HCT116 (cell line): ENCODE data around the gene RAB8B. TPM values are rescaled to one million over a fixed set of nuclear protein-coding genes. Genes with fewer than 3 reads are reported as not detected.

Experiments used
- ATAC-seq: fragments of 200-7000 bp; cut with Tn5 transposase; 2 replicates; pipeline ENCODE4 v1.9.1; 2020; ENCODE audit warnings: mild to moderate bottlenecking, moderate library complexity
- BruUV-seq: library from RNA; stranded (reverse); fragments of 400-500 nt; replicated peaks from 2 replicates; lab custom pipeline; 2021; lab: Mats Ljungman, UMichigan
- CTCF ChIA-PET: fragments of 300-600 bp; sonication (Branson Sonifier 250); formaldehyde crosslinking; loops from one replicate; lab custom pipeline; 2021; ENCODE audit warnings: antibody characterized with exemption; lab: Charles Lee
- POLR2A ChIA-PET: fragments of 300-600, 350-600 bp; sonication (Branson Sonifier 250); formaldehyde crosslinking; loops from one replicate; lab custom pipeline; 2021; ENCODE audit warnings: antibody characterized with exemption; lab: Charles Lee
- RAD21 ChIA-PET, 2 experiments: fragments of 300-600 bp; sonication (Branson Sonifier 250); formaldehyde crosslinking; loops; one replicate each; lab custom pipeline; 2023; ENCODE audit warnings: low total read pairs in 2 of 2; ENCODE audit not compliant: uncharacterized antibody in 2 of 2, unreplicated experiment in 2 of 2, low non-redundant PET in 1 of 2; lab: Charles Lee
- DNase-seq: peaks from one replicate; pipeline ENCODE4 v3.0.0-alpha.2; 2010; ENCODE audit warnings: low read depth, low spot score
- H2AFZ ChIP-seq: fragments of 200-600 bp; shearing (Covaris generic), sonication (generic); 2 replicates; pipeline ENCODE4 v1.6.1; 2017; ENCODE audit warnings: low read depth, mixed run types, mixed read lengths, antibody characterized with exemption, low read length; ENCODE audit not compliant: poor library complexity, severe bottlenecking
- H3K27ac ChIP-seq: 2 replicates; pipeline ENCODE4 v1.5.1; 2012; ENCODE audit warnings: low read depth, low read length
- H3K27me3 ChIP-seq: fragments of 200-600 bp; sonication (generic); 2 replicates; pipeline ENCODE4 v1.6.1; 2016; ENCODE audit warnings: mixed run types, low read length, mixed read lengths; ENCODE audit not compliant: insufficient read depth
- H3K36me3 ChIP-seq, 2 experiments: fragments of 200-500 bp in 1 of 2; fragments of 200-600 bp in 1 of 2; sonication (Bioruptor generic) in 1 of 2; sonication (generic) in 1 of 2; 2 replicates each; pipeline versions ENCODE4 v1.5.1 to v1.6.1; 2014 to 2016; ENCODE audit warnings: low read length in 2 of 2, inconsistent platforms in 1 of 2, mixed read lengths in 1 of 2, mixed run types in 1 of 2; ENCODE audit not compliant: insufficient read depth in 2 of 2, control insufficient read depth in 1 of 2
- H3K4me1 ChIP-seq, 2 experiments: fragments of 200-600 bp in 1 of 2; sonication (generic) in 1 of 2; 2 replicates each; pipeline versions ENCODE4 v1.5.1 to v1.6.1; 2012 to 2017; ENCODE audit warnings: low read length in 2 of 2, inconsistent platforms in 1 of 2, mild to moderate bottlenecking in 1 of 2, mixed read lengths in 1 of 2, mixed run types in 1 of 2, moderate library complexity in 1 of 2; ENCODE audit not compliant: insufficient read depth in 2 of 2, control insufficient read depth in 1 of 2
- H3K4me2 ChIP-seq: fragments of 200-600 bp; sonication (generic); 2 replicates; pipeline ENCODE4 v1.6.1; 2017; ENCODE audit warnings: mixed run types, low read length, mixed read lengths
- H3K4me3 ChIP-seq, 2 experiments: fragments of 200-600 bp in 1 of 2; sonication (generic) in 1 of 2; replicated peaks in 1 of 2; 2 replicates each; pipeline ENCODE4 v1.5.1; 2011 to 2016; ENCODE audit warnings: low read length in 2 of 2, control low read depth in 1 of 2, low read depth in 1 of 2, mild to moderate bottlenecking in 1 of 2, mixed read lengths in 1 of 2, mixed run types in 1 of 2
- H3K79me2 ChIP-seq: fragments of 200-600 bp; sonication (generic); 2 replicates; pipeline ENCODE4 v1.6.1; 2017; ENCODE audit warnings: mild to moderate bottlenecking, mixed run types, low read length, moderate library complexity, mixed read lengths; ENCODE audit not compliant: insufficient read depth
- H3K9ac ChIP-seq: fragments of 200-600 bp; sonication (generic); 2 replicates; pipeline ENCODE4 v1.6.1; 2016; ENCODE audit warnings: low read length, mixed read lengths
- H3K9me2 ChIP-seq: fragments of 200-600 bp; sonication (generic), shearing (Covaris generic); 2 replicates; pipeline ENCODE4 v1.6.1; 2017; ENCODE audit warnings: mixed run types, mild to moderate bottlenecking, moderate library complexity; ENCODE audit not compliant: insufficient read depth
- H3K9me3 ChIP-seq, 2 experiments: fragments of 200-500 bp in 1 of 2; fragments of 200-600 bp in 1 of 2; sonication (Bioruptor generic) in 1 of 2; sonication (generic) in 1 of 2; 2 replicates each; pipeline ENCODE4 v1.6.1; 2014 to 2017; ENCODE audit warnings: low read length in 2 of 2, mixed read lengths in 2 of 2, inconsistent platforms in 1 of 2, low read depth in 1 of 2, mild to moderate bottlenecking in 1 of 2, mixed run types in 1 of 2, moderate library complexity in 1 of 2; ENCODE audit not compliant: control insufficient read depth in 1 of 2, insufficient read depth in 1 of 2
- H4K20me1 ChIP-seq: fragments of 200-600 bp; sonication (generic), shearing (Covaris generic); 2 replicates; pipeline ENCODE4 v1.6.1; 2017; ENCODE audit warnings: mixed run types, mild to moderate bottlenecking, moderate library complexity; ENCODE audit not compliant: insufficient read depth
- ATF3 ChIP-seq: IDR thresholded peaks from 2 replicates; pipeline ENCODE4 v1.6.1; 2012
- CBX3 ChIP-seq: IDR thresholded peaks from 2 replicates; pipeline ENCODE4 v1.6.1; 2012; ENCODE audit warnings: low read depth
- CEBPB ChIP-seq: IDR thresholded peaks from 2 replicates; pipeline ENCODE4 v1.6.1; 2012; ENCODE audit warnings: low read depth
- EGR1 ChIP-seq: IDR thresholded peaks from 2 replicates; pipeline ENCODE4 v1.6.1; 2012; ENCODE audit warnings: low read depth
- ELF1 ChIP-seq: IDR thresholded peaks from 2 replicates; pipeline ENCODE4 v1.6.1; 2012; ENCODE audit warnings: low read depth, borderline replicate concordance
- EZH2 ChIP-seq: fragments of 200-600 bp; sonication (generic); IDR thresholded peaks from 2 replicates; pipeline ENCODE4 v1.6.1; 2017; ENCODE audit warnings: antibody characterized with exemption, mixed run types
- EZH2phosphoT487 ChIP-seq: fragments of 200-600 bp; IDR thresholded peaks from 2 replicates; pipeline ENCODE4 v1.6.1; 2018; ENCODE audit warnings: antibody characterized with exemption, borderline replicate concordance
- FOSL1 ChIP-seq: IDR thresholded peaks from 2 replicates; pipeline ENCODE4 v1.6.1; 2012; ENCODE audit warnings: low read depth
- JUND ChIP-seq: IDR thresholded peaks from 2 replicates; pipeline ENCODE4 v1.6.1; 2012
- POLR2A ChIP-seq: IDR thresholded peaks from 2 replicates; pipeline ENCODE4 v1.7.0; 2011; ENCODE audit warnings: borderline replicate concordance; ENCODE audit not compliant: insufficient read depth, insufficient read length; ENCODE audit errors: extremely low read depth
- POLR2AphosphoS5 ChIP-seq: IDR thresholded peaks from 2 replicates; pipeline ENCODE4 v1.6.1; 2011; ENCODE audit warnings: mild to moderate bottlenecking, low read depth, low read length, moderate library complexity
- RAD21 ChIP-seq: IDR thresholded peaks from 2 replicates; pipeline ENCODE4 v1.6.1; 2012; ENCODE audit warnings: low read depth, mild to moderate bottlenecking
- REST ChIP-seq: IDR thresholded peaks from 2 replicates; pipeline ENCODE4 v1.6.1; 2012; ENCODE audit warnings: low read depth
- SIN3A ChIP-seq: IDR thresholded peaks from 2 replicates; pipeline ENCODE4 v1.6.1; 2012; ENCODE audit warnings: low read depth
- SP1 ChIP-seq: IDR thresholded peaks from 2 replicates; pipeline ENCODE4 v1.6.1; 2012; ENCODE audit warnings: low read depth
- SRF ChIP-seq: IDR thresholded peaks from 2 replicates; pipeline ENCODE4 v1.6.1; 2012; ENCODE audit warnings: low read depth
- ZBTB33 ChIP-seq: IDR thresholded peaks from 2 replicates; pipeline ENCODE4 v1.6.1; 2011; ENCODE audit warnings: mild to moderate bottlenecking, low read length, moderate library complexity; ENCODE audit not compliant: insufficient replicate concordance; ENCODE audit errors: extremely low read depth
- ZFX ChIP-seq: fragments of 450-650 bp; IDR thresholded peaks from 2 replicates; pipeline ENCODE4 v1.6.1; 2017
- ZNF274 ChIP-seq: fragments of 200-500 bp; sonication (Bioruptor generic); IDR thresholded peaks from 2 replicates; pipeline ENCODE4 v1.6.1; 2014; ENCODE audit warnings: mild to moderate bottlenecking, low read depth, low read length, inconsistent platforms
- intact Hi-C: fragments of 100-400 bp; cut with micrococcal nuclease; formaldehyde crosslinking; loops from 2 replicates; pipeline ENCODE4 v1.10.0; 2022
- total RNA-seq: library from RNA; stranded (reverse); gene quantifications from one replicate; pipeline ENCODE4 v1.2.1, GENCODE V29; 2021; ENCODE audit not compliant: unreplicated experiment
- TF ChIP-seq, protein P1 (sequence below), 3 experiments: fragments of 200-600 bp in 1 of 3; sonication (generic) in 1 of 3; IDR thresholded peaks in 2 of 3; conservative IDR thresholded peaks in 1 of 3; 2 replicates each; pipeline ENCODE4 v1.5.1; 2012 to 2017; ENCODE audit warnings: low read depth in 2 of 3, low read length in 2 of 3, antibody characterized with exemption in 1 of 3, borderline replicate concordance in 1 of 3, control low read depth in 1 of 3, mild to moderate bottlenecking in 1 of 3, mixed read lengths in 1 of 3, mixed run types in 1 of 3, moderate library complexity in 1 of 3; ENCODE audit not compliant: insufficient read depth in 1 of 3

The RAB8B gene
- total RNA-seq, 1 experiment from 2014 or later: 19.4 TPM

DNA sequence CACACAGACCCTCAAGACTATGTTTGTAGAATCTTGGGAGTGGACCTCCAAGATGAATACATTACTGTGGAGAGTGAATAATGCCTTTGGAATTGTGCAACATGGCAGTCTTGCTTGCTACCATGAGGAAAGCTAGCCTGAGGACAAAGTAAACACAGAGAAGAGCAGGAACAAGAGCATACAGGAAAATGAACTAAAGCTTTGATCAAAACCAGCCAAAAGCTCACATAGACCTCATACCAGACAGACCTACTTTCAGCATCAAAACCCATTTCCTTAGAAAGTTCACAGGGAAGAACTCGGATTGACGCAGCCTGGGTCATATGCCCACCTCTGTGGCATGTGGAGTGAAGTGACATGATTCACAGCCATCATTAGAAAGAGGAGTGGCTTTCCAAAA is 3.3 kb upstream of the RAB8B start:
- peaks cover 4 to 16% of the 10 kb centered on the region in 2 experiments; a peak in 3 of 4 replicates for H3K4me1 ChIP-seq
- ATAC-seq: no peak

More for the DNA sequence above, 3.3 kb upstream of the RAB8B start:
- BruUV-seq: no TSS peak
- ChIA-PET RAD21 (no interaction called here), POLR2A (interaction anchor here (1.7 kb wide), 1 partner anchor 11 kb away, joined by 4 read pairs; no protein-coding TSS in a partner anchor), CTCF (no interaction called here)
- Histone ChIP-seq H2AFZ (no peak overlapping the region), H3K79me2 (no peaks in the 10 kb centered on the region), H3K4me3 (no peak overlapping the region), H3K9me2 (no peaks in the 10 kb centered on the region), H3K36me3 (no peaks in the 10 kb centered on the region), H3K27me3 (no peaks in the 10 kb centered on the region), H3K9ac (no peak overlapping the region), H4K20me1 (no peaks in the 10 kb centered on the region)
- TF ChIP-seq EZH2: no peak
- no peak for TF ChIP-seq EZH2phosphoT487
- TF ChIP-seq SIN3A: no peak
- no peak for TF ChIP-seq REST
- no peak for TF ChIP-seq POLR2A
- TF ChIP-seq RAD21: no peak
- TF ChIP-seq EGR1: no peak
- no peak for TF ChIP-seq ZNF274
- TF ChIP-seq ZBTB33: no peak
- TF ChIP-seq JUND: no peak
- TF ChIP-seq ELF1: no peak
- TF ChIP-seq ATF3: no peak
- TF ChIP-seq, protein P1, sequence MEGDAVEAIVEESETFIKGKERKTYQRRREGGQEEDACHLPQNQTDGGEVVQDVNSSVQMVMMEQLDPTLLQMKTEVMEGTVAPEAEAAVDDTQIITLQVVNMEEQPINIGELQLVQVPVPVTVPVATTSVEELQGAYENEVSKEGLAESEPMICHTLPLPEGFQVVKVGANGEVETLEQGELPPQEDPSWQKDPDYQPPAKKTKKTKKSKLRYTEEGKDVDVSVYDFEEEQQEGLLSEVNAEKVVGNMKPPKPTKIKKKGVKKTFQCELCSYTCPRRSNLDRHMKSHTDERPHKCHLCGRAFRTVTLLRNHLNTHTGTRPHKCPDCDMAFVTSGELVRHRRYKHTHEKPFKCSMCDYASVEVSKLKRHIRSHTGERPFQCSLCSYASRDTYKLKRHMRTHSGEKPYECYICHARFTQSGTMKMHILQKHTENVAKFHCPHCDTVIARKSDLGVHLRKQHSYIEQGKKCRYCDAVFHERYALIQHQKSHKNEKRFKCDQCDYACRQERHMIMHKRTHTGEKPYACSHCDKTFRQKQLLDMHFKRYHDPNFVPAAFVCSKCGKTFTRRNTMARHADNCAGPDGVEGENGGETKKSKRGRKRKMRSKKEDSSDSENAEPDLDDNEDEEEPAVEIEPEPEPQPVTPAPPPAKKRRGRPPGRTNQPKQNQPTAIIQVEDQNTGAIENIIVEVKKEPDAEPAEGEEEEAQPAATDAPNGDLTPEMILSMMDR (IDR thresholded peaks at IDR 0.05 in 2 of 3, conservative IDR thresholded peaks at IDR 0.05 in 1 of 3; ENCODE audit: borderline replicate concordance in 1 of 3, insufficient read depth in 1 of 3, low read depth in 2 of 3, low read length in 2 of 3): no peak
- TF ChIP-seq CEBPB: no peak
- TF ChIP-seq SRF: no peak
- no peak for TF ChIP-seq FOSL1
- no peak for TF ChIP-seq POLR2AphosphoS5
- no peak for TF ChIP-seq SP1
- TF ChIP-seq ZFX: no peak
- no peak for TF ChIP-seq CBX3
- TF ChIP-seq, all 23 proteins: peak for 0
- no peak for DNase-seq
- Histone ChIP-seq H3K27ac (no peak overlapping the region), H3K4me2 (no peak overlapping the region), H3K9me3 (no peaks in the 10 kb centered on the region)
- intact Hi-C loops: no loop called here
